CD4-positive, alpha-beta T cell treated with Interleukin-15 for 4 hours (primary cell): Measurements from ENCODE around the gene KCNMB2.

Experiments used
- DNase-seq: peaks from one replicate; pipeline ENCODE4 v3.0.0-alpha.2; 2020; ENCODE audit warnings: low spot score

KCNMB2 gene

DNA sequence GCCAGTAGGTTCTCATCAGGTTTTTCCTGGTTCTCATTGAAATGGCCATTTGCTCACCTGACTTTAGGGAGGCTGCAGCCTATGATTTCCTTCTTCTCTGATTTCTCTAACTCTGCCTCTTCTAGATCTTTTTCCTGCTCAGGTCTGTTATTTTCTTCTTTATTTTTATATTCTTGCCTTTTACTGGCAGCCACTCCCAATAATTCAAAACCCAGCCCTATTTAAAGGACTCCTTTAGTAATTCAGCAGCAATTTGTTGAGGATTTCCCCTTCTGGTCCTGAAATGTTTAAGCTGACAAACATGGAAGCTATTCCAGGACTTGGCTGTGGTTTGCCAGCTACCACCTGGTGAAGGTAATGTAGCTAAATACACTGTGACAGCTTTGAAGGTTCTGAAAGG is 333.8 kb downstream of the KCNMB2 start:
- DNase-seq: no peak

- DNase-seq: no peak
Observed at GRCh38 chr3:178875157-178875556, 338.9 kb downstream of the KCNMB2 start.

- no peak for DNase-seq
Observed at GRCh38 chr3:178875836-178876235, 339.6 kb downstream of the KCNMB2 start.

- no peak for DNase-seq
Observed at GRCh38 chr3:178880274-178880673, 344.0 kb downstream of the KCNMB2 start.
